Central memory CD8-positive, alpha-beta T cell (primary cell): ENCODE measurements around the gene STAG1.

Experiments
- ATAC-seq: fragments of 150-1000 bp; cut with Tn5 transposase; replicated peaks from 2 replicates; pipeline ENCODE4 v1.10.0; 2022; ENCODE audit warnings: mild to moderate bottlenecking, moderate FRiP score, moderate number of reproducible peaks; ENCODE audit not compliant: poor library complexity, severe bottlenecking; ENCODE audit errors: extremely low read depth
- DNase-seq, 2 donors: peaks; one replicate each; pipeline ENCODE4 v3.0.0; 2021; ENCODE audit warnings: low spot score in 2 of 2
- H3K27ac Mint-ChIP-seq: one replicate; pipeline ENCODE4 v1.8.0; 2022; ENCODE audit warnings: low read depth, mild to moderate bottlenecking, moderate library complexity, mixed read lengths
- H3K27me3 Mint-ChIP-seq: one replicate; pipeline ENCODE4 v1.8.0; 2022; ENCODE audit warnings: mixed read lengths
- H3K36me3 Mint-ChIP-seq: one replicate; pipeline ENCODE4 v1.8.0; 2022; ENCODE audit warnings: mild to moderate bottlenecking, moderate library complexity, mixed read lengths; ENCODE audit not compliant: insufficient read depth
- H3K4me1 Mint-ChIP-seq: one replicate; pipeline ENCODE4 v1.8.0; 2022; ENCODE audit warnings: mixed read lengths
- H3K4me3 Mint-ChIP-seq: one replicate; pipeline ENCODE4 v1.8.0; 2022; ENCODE audit warnings: mild to moderate bottlenecking, moderate library complexity, mixed read lengths
- H3K9me3 Mint-ChIP-seq: one replicate; pipeline ENCODE4 v1.8.0; 2022; ENCODE audit warnings: mixed read lengths

Gene STAG1

GRCh38 chr3:136432685-136433084, 319.5 kb downstream of the STAG1 start:
- DNase-seq (no peak), ATAC-seq (no peak)
- H3K27me3 Mint-ChIP-seq = no peaks in the 10 kb centered on the region
- peaks cover 19% of the 10 kb centered on the region for H3K36me3 Mint-ChIP-seq
- H3K27ac Mint-ChIP-seq = peak overlapping the region; percentile 4
- H3K9me3 Mint-ChIP-seq = no peaks in the 10 kb centered on the region
- H3K4me3 Mint-ChIP-seq = no peak overlapping the region
- H3K4me1 Mint-ChIP-seq = peaks cover 7% of the 10 kb centered on the region

GRCh38 chr3:136428167-136428566, 324.0 kb downstream of the STAG1 start:
- H3K4me3 Mint-ChIP-seq = no peak overlapping the region
- peaks cover 7% of the 10 kb centered on the region for H3K4me1 Mint-ChIP-seq
- ATAC-seq (no peak), DNase-seq (no peak)
- peaks cover 22% of the 10 kb centered on the region for H3K36me3 Mint-ChIP-seq
- H3K27ac Mint-ChIP-seq = peak overlapping the region; percentile 6
- no peaks in the 10 kb centered on the region for H3K27me3 Mint-ChIP-seq
- H3K9me3 Mint-ChIP-seq = no peaks in the 10 kb centered on the region

GRCh38 chr3:136427236-136427635, 324.9 kb downstream of the STAG1 start:
- Mint-ChIP-seq H3K4me3 (no peak overlapping the region), H3K27ac (no peak overlapping the region), H3K9me3 (no peaks in the 10 kb centered on the region), H3K4me1 (peaks cover 7% of the 10 kb centered on the region), H3K27me3 (no peaks in the 10 kb centered on the region), H3K36me3 (peaks cover 22% of the 10 kb centered on the region)
- no peak for ATAC-seq
- DNase-seq = no peak

- Mint-ChIP-seq H3K9me3 (no peaks in the 10 kb centered on the region), H3K36me3 (peaks cover 19% of the 10 kb centered on the region), H3K27ac (peak overlapping the region; percentile 27), H3K27me3 (no peaks in the 10 kb centered on the region), H3K4me3 (no peak overlapping the region), H3K4me1 (no peaks in the 10 kb centered on the region)
- ATAC-seq (no peak), DNase-seq (no peak)
Measured at GRCh38 chr3:136414476-136414875, 337.7 kb downstream of the STAG1 start.

GRCh38 chr3:136412307-136412706, 339.9 kb downstream of the STAG1 start:
- Mint-ChIP-seq H3K36me3 (peaks cover 14% of the 10 kb centered on the region), H3K27me3 (no peaks in the 10 kb centered on the region), H3K9me3 (no peaks in the 10 kb centered on the region), H3K4me1 (peaks cover 6% of the 10 kb centered on the region), H3K27ac (no peak overlapping the region), H3K4me3 (no peak overlapping the region)
- DNase-seq (no peak), ATAC-seq (no peak)

- ATAC-seq = no peak
- Mint-ChIP-seq H3K27ac (peak overlapping the region; percentile 44), H3K36me3 (peaks cover 8% of the 10 kb centered on the region), H3K4me1 (peaks cover 6% of the 10 kb centered on the region), H3K9me3 (no peaks in the 10 kb centered on the region), H3K4me3 (no peak overlapping the region), H3K27me3 (no peaks in the 10 kb centered on the region)
- DNase-seq = no peak
Measured at GRCh38 chr3:136409549-136409948, 342.6 kb downstream of the STAG1 start.

- Mint-ChIP-seq H3K4me3 (no peak overlapping the region), H3K27me3 (no peaks in the 10 kb centered on the region), H3K27ac (no peak overlapping the region), H3K36me3 (peaks cover 7% of the 10 kb centered on the region), H3K4me1 (peaks cover 6% of the 10 kb centered on the region), H3K9me3 (no peaks in the 10 kb centered on the region)
- ATAC-seq (no peak), DNase-seq (no peak)
Measured at GRCh38 chr3:136404056-136404455, 348.1 kb downstream of the STAG1 start.

- H3K27ac Mint-ChIP-seq = no peak overlapping the region
- H3K36me3 Mint-ChIP-seq = peaks cover 14% of the 10 kb centered on the region
- H3K4me3 Mint-ChIP-seq = no peak overlapping the region
- no peaks in the 10 kb centered on the region for H3K27me3 Mint-ChIP-seq
- DNase-seq = no peak
- no peaks in the 10 kb centered on the region for H3K4me1 Mint-ChIP-seq
- no peak for ATAC-seq
- H3K9me3 Mint-ChIP-seq = no peaks in the 10 kb centered on the region
Measured at GRCh38 chr3:136396916-136397315, 355.3 kb downstream of the STAG1 start.

GRCh38 chr3:136390574-136390973, 361.6 kb downstream of the STAG1 start:
- ATAC-seq (no peak), DNase-seq (no peak)
- Mint-ChIP-seq H3K4me3 (no peak overlapping the region), H3K27ac (no peak overlapping the region), H3K9me3 (no peaks in the 10 kb centered on the region), H3K27me3 (no peaks in the 10 kb centered on the region), H3K4me1 (no peaks in the 10 kb centered on the region), H3K36me3 (peaks cover 8% of the 10 kb centered on the region)

GRCh38 chr3:136387031-136387430, 365.1 kb downstream of the STAG1 start:
- no peak overlapping the region for H3K27ac Mint-ChIP-seq
- DNase-seq (no peak), ATAC-seq (no peak)
- no peak overlapping the region for H3K4me3 Mint-ChIP-seq
- H3K36me3 Mint-ChIP-seq = peaks cover 6% of the 10 kb centered on the region
- no peaks in the 10 kb centered on the region for H3K27me3 Mint-ChIP-seq
- H3K9me3 Mint-ChIP-seq = no peaks in the 10 kb centered on the region
- no peaks in the 10 kb centered on the region for H3K4me1 Mint-ChIP-seq

- Mint-ChIP-seq H3K36me3 (peaks cover 5% of the 10 kb centered on the region), H3K27ac (no peak overlapping the region), H3K4me1 (no peaks in the 10 kb centered on the region), H3K9me3 (no peaks in the 10 kb centered on the region), H3K27me3 (no peaks in the 10 kb centered on the region), H3K4me3 (no peak overlapping the region)
- DNase-seq = no peak
- ATAC-seq = no peak
Measured at GRCh38 chr3:136385457-136385856, 366.7 kb downstream of the STAG1 start.

GRCh38 chr3:136381051-136381450, 371.1 kb downstream of the STAG1 start:
- no peak overlapping the region for H3K27ac Mint-ChIP-seq
- H3K36me3 Mint-ChIP-seq = peaks cover 4% of the 10 kb centered on the region
- H3K4me1 Mint-ChIP-seq = no peaks in the 10 kb centered on the region
- no peak for ATAC-seq
- DNase-seq = no peak
- no peaks in the 10 kb centered on the region for H3K9me3 Mint-ChIP-seq
- H3K27me3 Mint-ChIP-seq = no peaks in the 10 kb centered on the region
- no peak overlapping the region for H3K4me3 Mint-ChIP-seq

GRCh38 chr3:136380530-136380929, 371.6 kb downstream of the STAG1 start:
- Mint-ChIP-seq H3K4me1 (no peaks in the 10 kb centered on the region), H3K36me3 (peaks cover 4% of the 10 kb centered on the region), H3K27ac (peak overlapping the region; percentile 36), H3K4me3 (no peak overlapping the region), H3K9me3 (no peaks in the 10 kb centered on the region), H3K27me3 (no peaks in the 10 kb centered on the region)
- DNase-seq (no peak), ATAC-seq (no peak)

- Mint-ChIP-seq H3K4me3 (no peak overlapping the region), H3K27ac (no peak overlapping the region), H3K4me1 (no peaks in the 10 kb centered on the region), H3K36me3 (peaks cover 4% of the 10 kb centered on the region), H3K27me3 (no peaks in the 10 kb centered on the region), H3K9me3 (no peaks in the 10 kb centered on the region)
- no peak for DNase-seq
- ATAC-seq = no peak
Measured at GRCh38 chr3:136378011-136378410, 374.2 kb downstream of the STAG1 start.
